HepG2 (cell line): ENCODE measurements around the gene SLC38A9. TPM values are rescaled to one million over a fixed set of nuclear protein-coding genes. Genes with fewer than 3 reads are reported as not detected.

Source experiments
- ATAC-seq: fragments of 200-7000 bp; cut with Tn5 transposase; 3 replicates; pipeline ENCODE4 v1.9.1; 2020; ENCODE audit warnings: mild to moderate bottlenecking, moderate library complexity
- BruUV-seq: library from RNA; stranded (reverse); fragments of 400-500 nt; replicated peaks from 2 replicates; lab custom pipeline; 2021; lab: Mats Ljungman, UMichigan
- CTCF ChIA-PET: fragments of 300-600 bp; formaldehyde crosslinking; extraction: SDS; loops from one replicate; lab custom pipeline; 2021; ENCODE audit warnings: low total read pairs, inconsistent platforms, low intra/inter-chr PET ratio; lab: Yijun Ruan, JAX
- POLR2A ChIA-PET: fragments of 350-600 bp; sonication (Branson Sonifier 250); formaldehyde crosslinking; loops from one replicate; lab custom pipeline; 2020; ENCODE audit warnings: antibody characterized with exemption, inconsistent platforms; lab: Yijun Ruan, JAX
- DNase-seq: peaks from one replicate; pipeline ENCODE4 v3.0.0-alpha.2; 2015; ENCODE audit warnings: low spot score
- FAIRE-seq: peaks from 3 replicates; lab custom pipeline; 2011; peaks lifted over from hg19 to GRCh38; lab: Jason Lieb, UNC
- H2AFZ ChIP-seq: one replicate; pipeline ENCODE4 v1.6.1; 2011; ENCODE audit warnings: low read length, inconsistent platforms
- H3K27ac ChIP-seq: fragments of 300-600 bp; 3 replicates; pipeline ENCODE4 v1.8.0; 2011; ENCODE audit warnings: mixed run types, mild to moderate bottlenecking, mixed read lengths, low read length, inconsistent platforms; ENCODE audit not compliant: insufficient read depth; ENCODE audit errors: extremely low read length
- H3K27me3 ChIP-seq, 2 experiments: fragments of 200-600 bp in 1 of 2; 2 replicates in 1 of 2; 3 replicates in 1 of 2; pipeline versions ENCODE4 v1.6.0 to v1.8.0; 2011; ENCODE audit warnings: low read length in 2 of 2, mild to moderate bottlenecking in 2 of 2, moderate library complexity in 2 of 2, inconsistent platforms in 1 of 2; ENCODE audit not compliant: insufficient read depth in 2 of 2, control insufficient read depth in 1 of 2
- H3K36me3 ChIP-seq, 2 experiments: fragments of 200-600 bp in 1 of 2; replicated peaks in 1 of 2; 2 replicates in 1 of 2; 3 replicates in 1 of 2; pipeline versions ENCODE4 v1.5.1 to v1.8.0; 2011; ENCODE audit warnings: low read length in 2 of 2, inconsistent platforms in 1 of 2; ENCODE audit not compliant: insufficient read depth in 2 of 2, control insufficient read depth in 1 of 2
- H3K4me1 ChIP-seq: 2 replicates; pipeline ENCODE4 v1.5.1; 2012; ENCODE audit warnings: low read length, inconsistent platforms; ENCODE audit not compliant: insufficient read depth
- H3K4me2 ChIP-seq: 2 replicates; pipeline ENCODE4 v1.6.0; 2011; ENCODE audit warnings: low read depth, low read length, inconsistent platforms
- H3K4me3 ChIP-seq, 3 experiments: fragments of 200-600 bp in 1 of 3; sonication (generic), shearing (Covaris generic) in 1 of 3; replicated peaks in 1 of 3; 2 replicates each; pipeline ENCODE4 v1.5.1; 2011 to 2016; ENCODE audit warnings: low read length in 3 of 3, inconsistent platforms in 2 of 3, low read depth in 2 of 3, mild to moderate bottlenecking in 2 of 3, control low read depth in 1 of 3, mixed read lengths in 1 of 3; ENCODE audit not compliant: insufficient read depth in 1 of 3
- H3K79me2 ChIP-seq: one replicate; pipeline ENCODE4 v1.6.1; 2011; ENCODE audit warnings: low read length, inconsistent platforms; ENCODE audit not compliant: insufficient read depth
- H3K9ac ChIP-seq: 2 replicates; pipeline ENCODE4 v1.6.0; 2011; ENCODE audit warnings: mild to moderate bottlenecking, low read depth, low read length, inconsistent platforms; ENCODE audit not compliant: insufficient read depth
- H3K9me3 ChIP-seq: 2 replicates; pipeline ENCODE4 v1.5.1; 2012; ENCODE audit warnings: mild to moderate bottlenecking, low read length
- H4K20me1 ChIP-seq: 2 replicates; pipeline ENCODE4 v1.6.0; 2011; ENCODE audit warnings: inconsistent platforms, mild to moderate bottlenecking, low read length, moderate library complexity; ENCODE audit not compliant: insufficient read depth
- GABPB1 ChIP-seq: IDR thresholded peaks from 2 replicates; pipeline ENCODE4 v1.6.1; 2016; ENCODE audit warnings: mild to moderate bottlenecking, missing genetic modification reagents, moderate library complexity, missing compliant biosample characterization
- HINFP ChIP-seq: sonication (generic); formaldehyde crosslinking; IDR thresholded peaks from 2 replicates; pipeline ENCODE4 v1.4.0; 2020; ENCODE audit warnings: low read depth, mild to moderate bottlenecking, missing genetic modification reagents
- MAFG ChIP-seq: sonication (generic); formaldehyde crosslinking; IDR thresholded peaks from 2 replicates; pipeline ENCODE4 v1.5.1; 2020; ENCODE audit warnings: mild to moderate bottlenecking, missing genetic modification reagents
- NCOA2 ChIP-seq: sonication (generic); formaldehyde crosslinking; IDR thresholded peaks from 2 replicates; pipeline ENCODE4 v1.8.0; 2022; ENCODE audit warnings: inconsistent platforms
- SMAD9 ChIP-seq: sonication (generic); formaldehyde crosslinking; IDR thresholded peaks from 2 replicates; pipeline ENCODE4 v1.5.1; 2020; ENCODE audit warnings: mild to moderate bottlenecking, missing genetic modification reagents
- ZFAT ChIP-seq: sonication (generic); formaldehyde crosslinking; conservative IDR thresholded peaks from 2 replicates; pipeline ENCODE4 v1.8.1; 2023; ENCODE audit warnings: missing genetic modification reagents, inconsistent platforms
- ZFP91 ChIP-seq: sonication (generic); formaldehyde crosslinking; IDR thresholded peaks from 2 replicates; pipeline ENCODE4 v1.9.0; 2022; ENCODE audit warnings: missing genetic modification reagents, mild to moderate bottlenecking, borderline replicate concordance
- ZNF180 ChIP-seq: sonication (generic); formaldehyde crosslinking; IDR thresholded peaks from 2 replicates; pipeline ENCODE4 v1.4.0; 2020; ENCODE audit warnings: low read depth, missing genetic modification reagents, borderline replicate concordance
- ZNF317 ChIP-seq: sonication (generic); formaldehyde crosslinking; IDR thresholded peaks from 2 replicates; pipeline ENCODE4 v1.5.0; 2020; ENCODE audit warnings: mild to moderate bottlenecking, missing genetic modification reagents
- ZNF550 ChIP-seq: sonication (generic); formaldehyde crosslinking; IDR thresholded peaks from 2 replicates; pipeline ENCODE4 v1.4.0; 2020; ENCODE audit warnings: mild to moderate bottlenecking, missing genetic modification reagents, borderline replicate concordance
- ZNF576 ChIP-seq: sonication (generic); formaldehyde crosslinking; IDR thresholded peaks from 2 replicates; pipeline ENCODE4 v1.4.0; 2020; ENCODE audit warnings: mild to moderate bottlenecking, missing genetic modification reagents
- ZNF607 ChIP-seq: sonication (generic); formaldehyde crosslinking; IDR thresholded peaks from 2 replicates; pipeline ENCODE4 v1.5.1; 2020; ENCODE audit warnings: missing genetic modification reagents, mild to moderate bottlenecking, borderline replicate concordance
- ZNF775 ChIP-seq: sonication (generic); formaldehyde crosslinking; IDR thresholded peaks from 2 replicates; pipeline ENCODE4 v1.4.0; 2020; ENCODE audit warnings: missing genetic modification reagents, mild to moderate bottlenecking, moderate library complexity, borderline replicate concordance
- in situ Hi-C: cut with HindIII; loops from 2 replicates; pipeline ENCODE4 v1.10.0; 2017; ENCODE audit warnings: low pct_unique_long_range_greater_than_20kb; ENCODE audit not compliant: extremely low pct_ligation_motif_present
- intact Hi-C: fragments of 100-400 bp; cut with micrococcal nuclease; formaldehyde crosslinking; loops from one replicate; pipeline ENCODE4 v1.10.0; 2022; ENCODE audit not compliant: unreplicated experiment
- polyA plus RNA-seq, 8 experiments: library from polyadenylated mRNA; depleted of rRNA in 3 of 8; stranded (reverse) in 7 of 8; unstranded in 1 of 8; fragments of >200 nt; fragmentation: Illumina TruSeq in 4 of 8; extraction: Trizol in 4 of 8; gene quantifications; 2 replicates each; pipeline versions ENCODE4 v1.2.1 to v1.2.3, GENCODE V29; 2011 to 2016; ENCODE audit warnings: low read depth in 4 of 8, missing spikeins in 1 of 8, mixed read lengths in 1 of 8; ENCODE audit not compliant: insufficient read depth in 1 of 8
- total RNA-seq, 5 experiments: library from RNA; depleted of rRNA; stranded (reverse); fragments of >200 nt; fragmentation: Illumina TruSeq; extraction: Trizol; gene quantifications; 2 replicates each; pipeline ENCODE4 v1.2.3, GENCODE V29; 2016; ENCODE audit warnings: low read depth in 1 of 5

SLC38A9 gene
- total and polyA plus RNA-seq, 2 of the 13 experiments (the other 11 are each of a cell fraction or from before 2014, with no cell fraction given): 19.3 to 36.0 TPM

GRCh38 chr5:55625913-55626312 is 86.2 kb downstream of the SLC38A9 start:
- Histone ChIP-seq H4K20me1 (no peaks in the 10 kb centered on the region), H3K27ac (no peak overlapping the region), H2AFZ (no peak overlapping the region), H3K79me2 (no peaks in the 10 kb centered on the region), H3K36me3 (no peaks in the 10 kb centered on the region), H3K4me3 (no peak overlapping the region), H3K9ac (no peak overlapping the region), H3K27me3 (no peaks in the 10 kb centered on the region), H3K4me2 (no peak overlapping the region), H3K4me1 (peaks cover 8% of the 10 kb centered on the region), H3K9me3 (no peaks in the 10 kb centered on the region)
- DNase-seq: no peak
- no peak for FAIRE-seq
- no peak for TF ChIP-seq ZNF180 (CRISPR knock-in tag)
- no peak for TF ChIP-seq NCOA2
- no peak for TF ChIP-seq ZNF607 (CRISPR knock-in tag)
- TF ChIP-seq MAFG (CRISPR knock-in tag): no peak
- no peak for TF ChIP-seq ZNF317 (CRISPR knock-in tag)
- no peak for TF ChIP-seq GABPB1
- TF ChIP-seq HINFP: no peak
- no peak for TF ChIP-seq ZNF576 (CRISPR knock-in tag)
- TF ChIP-seq SMAD9 (CRISPR knock-in tag): no peak
- TF ChIP-seq ZNF775 (CRISPR knock-in tag): no peak
- no peak for TF ChIP-seq ZNF550
- TF ChIP-seq ZFAT (CRISPR knock-in tag): no peak
- TF ChIP-seq ZFP91 (CRISPR knock-in tag): no peak
- in situ Hi-C loops: no loop called here
- intact Hi-C loops: no loop called here
- no TSS peak for BruUV-seq
- ChIA-PET POLR2A (no interaction called here), CTCF (no interaction called here)
- no peak for ATAC-seq
